A549 (cell line): ENCODE data around the gene IGFL4. TPM values are rescaled to one million over a fixed set of nuclear protein-coding genes. Genes with fewer than 3 reads are reported as not detected.
A peak's percentile ranks its signal among the peaks of the same experiment; 100 is the strongest.

Experiments
- ATAC-seq, 2 experiments: fragments of 200-7000 bp in 1 of 2; fragments of >200 bp in 1 of 2; cut with Nextera tagmentation in 1 of 2; cut with Tn5 transposase in 1 of 2; 3 replicates each; pipeline versions ENCODE4 v1.8.0 to v1.9.1; 2018 to 2020; ENCODE audit warnings: mild to moderate bottlenecking in 1 of 2, moderate library complexity in 1 of 2
- CTCF ChIA-PET: fragments of 300-600 bp; sonication (Branson Sonifier 250); formaldehyde crosslinking; extraction: SDS; loops from one replicate; lab custom pipeline; 2021; ENCODE audit warnings: antibody characterized with exemption, inconsistent platforms; lab: Yijun Ruan, JAX
- POLR2A ChIA-PET: fragments of 350-600 bp; formaldehyde crosslinking; extraction: SDS; loops from one replicate; lab custom pipeline; 2021; ENCODE audit warnings: antibody characterized with exemption, inconsistent platforms; lab: Yijun Ruan, JAX
- DNase-seq, 2 experiments: peaks; one replicate each; pipeline versions ENCODE4 v3.0.0 to v3.0.0-alpha.2; 2011 to 2016; ENCODE audit warnings: low read depth in 1 of 2, low spot score in 1 of 2
- FAIRE-seq: peaks from 2 replicates; lab custom pipeline; 2011; peaks lifted over from hg19 to GRCh38; lab: Jason Lieb, UNC
- H3K27ac ChIP-seq, 2 experiments: fragments of >200 bp; sonication (Bioruptor Twin); formaldehyde crosslinking; 3 replicates each; pipeline ENCODE4 v1.5.1; 2016 to 2017
- H3K4me1 ChIP-seq: fragments of >200 bp; sonication (Bioruptor Twin); formaldehyde crosslinking; 3 replicates; pipeline ENCODE4 v1.6.1; 2016
- H3K4me2 ChIP-seq: fragments of >200 bp; sonication (Bioruptor Twin); formaldehyde crosslinking; 3 replicates; pipeline ENCODE4 v1.6.1; 2016
- H3K4me3 ChIP-seq: fragments of >200 bp; sonication (Bioruptor Twin); formaldehyde crosslinking; 3 replicates; pipeline ENCODE4 v1.5.1; 2016
- H3K9me3 ChIP-seq: fragments of >200 bp; sonication (Bioruptor Twin); formaldehyde crosslinking; 3 replicates; pipeline ENCODE4 v1.6.1; 2016
- CBX8 ChIP-seq: fragments of 200-600 bp; sonication (generic); IDR thresholded peaks from 2 replicates; pipeline ENCODE4 v1.6.1; 2016
- CHD4 ChIP-seq: fragments of 200-600 bp; sonication (generic); IDR thresholded peaks from 2 replicates; pipeline ENCODE4 v1.6.1; 2016; ENCODE audit warnings: antibody characterized with exemption, mild to moderate bottlenecking, borderline replicate concordance
- EHMT2 ChIP-seq: fragments of 200-600 bp; sonication (generic); IDR thresholded peaks from 2 replicates; pipeline ENCODE4 v1.6.1; 2016; ENCODE audit warnings: antibody characterized with exemption, low read depth, mild to moderate bottlenecking, moderate library complexity
- ESRRA ChIP-seq: fragments of 150-350 bp; IDR thresholded peaks from 2 replicates; pipeline ENCODE4 v1.6.1; 2014; ENCODE audit warnings: mild to moderate bottlenecking, low read length, borderline replicate concordance
- FOSL2 ChIP-seq, 2 experiments: fragments of 450-650 bp in 1 of 2; fragments of >200 bp in 1 of 2; sonication (Bioruptor Twin) in 1 of 2; formaldehyde crosslinking; IDR thresholded peaks; 2 replicates each; pipeline versions ENCODE4 v1.5.0 to v1.6.1; 2016 to 2020; ENCODE audit warnings: mild to moderate bottlenecking in 1 of 2, moderate library complexity in 1 of 2
- FOXS1 ChIP-seq: fragments of 250-450 bp; sonication (Bioruptor Pico); IDR thresholded peaks from 2 replicates; pipeline ENCODE4 v1.5.0; 2020; ENCODE audit warnings: mild to moderate bottlenecking, moderate library complexity
- GATA3 ChIP-seq: IDR thresholded peaks from 2 replicates; pipeline ENCODE4 v1.6.1; 2012; ENCODE audit warnings: borderline replicate concordance
- HOXA7 ChIP-seq: fragments of 250-450 bp; sonication (Bioruptor Pico); IDR thresholded peaks from 2 replicates; pipeline ENCODE4 v1.5.0; 2020; ENCODE audit warnings: mild to moderate bottlenecking, moderate library complexity
- JUNB ChIP-seq: fragments of >200 bp; sonication (Bioruptor Twin); formaldehyde crosslinking; IDR thresholded peaks from 2 replicates; pipeline ENCODE4 v1.6.1; 2016
- KDM1A ChIP-seq: fragments of 200-600 bp; sonication (generic); IDR thresholded peaks from 2 replicates; pipeline ENCODE4 v1.6.1; 2016; ENCODE audit warnings: low read depth, mild to moderate bottlenecking
- MYC ChIP-seq: IDR thresholded peaks from 2 replicates; pipeline ENCODE4 v1.6.1; 2012; ENCODE audit warnings: mild to moderate bottlenecking, inconsistent platforms, low read length, improper control_type of control experiment, borderline replicate concordance
- NPAS2 ChIP-seq: fragments of 250-450 bp; sonication (Bioruptor Pico); IDR thresholded peaks from 2 replicates; pipeline ENCODE4 v1.8.0; 2022; ENCODE audit warnings: mild to moderate bottlenecking, moderate library complexity, borderline replicate concordance
- NR3C1 ChIP-seq: fragments of >200 bp; sonication (Bioruptor Twin); formaldehyde crosslinking; IDR thresholded peaks from 3 replicates; pipeline ENCODE4 v1.6.1; 2017
- RFX5 ChIP-seq: fragments of 450-650 bp; IDR thresholded peaks from 2 replicates; pipeline ENCODE4 v1.7.1; 2014; ENCODE audit warnings: antibody characterized with exemption, mild to moderate bottlenecking, moderate library complexity
- RNF2 ChIP-seq: fragments of 200-600 bp; sonication (generic); IDR thresholded peaks from 2 replicates; pipeline ENCODE4 v1.6.1; 2016; ENCODE audit warnings: low read depth, mild to moderate bottlenecking, antibody characterized with exemption, moderate library complexity, borderline replicate concordance
- SMC3 ChIP-seq: fragments of >200 bp; sonication (Bioruptor Twin); formaldehyde crosslinking; IDR thresholded peaks from 3 replicates; pipeline ENCODE4 v1.6.1; 2018; ENCODE audit warnings: inconsistent platforms
- ZC3H11A ChIP-seq: fragments of 450-650 bp; IDR thresholded peaks from 2 replicates; pipeline ENCODE4 v1.6.1; 2014; ENCODE audit warnings: antibody characterized with exemption, mild to moderate bottlenecking
- ZSCAN20 ChIP-seq: fragments of 250-450 bp; sonication (Bioruptor Pico); IDR thresholded peaks from 2 replicates; pipeline ENCODE4 v1.8.0; 2022; ENCODE audit warnings: mild to moderate bottlenecking, moderate library complexity
- WGBS: methylation state at CpG from one replicate; pipeline ENCODE4 v1.1.6; 2017; ENCODE audit errors: missing lambda C conversion rate; 5-methylcytosine and 5-hydroxymethylcytosine counted together
- polyA plus RNA-seq, 4 experiments: library from polyadenylated mRNA; depleted of rRNA in 3 of 4; stranded (reverse); fragments of >200 nt; fragmentation: RNase III in 1 of 4; extraction: RNeasy Plus Mini Kit Qiagen cat#74134 plus additional on column Dnase treatment in 1 of 4; gene quantifications; 2 replicates in 3 of 4; 3 replicates in 1 of 4; pipeline ENCODE4 v1.2.3, GENCODE V29; 2011 to 2017
- TF ChIP-seq, protein P1 (sequence below): fragments of >200 bp; sonication (Bioruptor Twin); formaldehyde crosslinking; IDR thresholded peaks from 3 replicates; pipeline ENCODE4 v1.6.1; 2016
- TF ChIP-seq, protein P2 (sequence below): IDR thresholded peaks from 2 replicates; pipeline ENCODE4 v1.6.1; 2012; ENCODE audit warnings: low read depth, borderline replicate concordance
- TF ChIP-seq, protein P3 (sequence below): fragments of 150-350 bp; IDR thresholded peaks from 2 replicates; pipeline ENCODE4 v1.6.1; 2014; ENCODE audit warnings: low read depth, mild to moderate bottlenecking, low read length
- TF ChIP-seq, protein P4 (sequence below): fragments of 250-450 bp; sonication (Bioruptor Pico); IDR thresholded peaks from 2 replicates; pipeline ENCODE4 v1.5.0; 2020; ENCODE audit warnings: low read depth, mild to moderate bottlenecking, moderate library complexity
- TF ChIP-seq, protein P5 (sequence below): fragments of 450-650 bp; IDR thresholded peaks from 2 replicates; pipeline ENCODE4 v1.6.1; 2014; ENCODE audit warnings: antibody characterized with exemption
- TF ChIP-seq, protein P6 (sequence below): fragments of >200 bp; sonication (Bioruptor Twin); formaldehyde crosslinking; IDR thresholded peaks from 3 replicates; pipeline ENCODE4 v1.5.1; 2016

Gene IGFL4
- polyA plus RNA-seq, 2 of the 4 experiments (the other 2 are of a cell fraction) = 1.7 to 3.1 TPM

DNA sequence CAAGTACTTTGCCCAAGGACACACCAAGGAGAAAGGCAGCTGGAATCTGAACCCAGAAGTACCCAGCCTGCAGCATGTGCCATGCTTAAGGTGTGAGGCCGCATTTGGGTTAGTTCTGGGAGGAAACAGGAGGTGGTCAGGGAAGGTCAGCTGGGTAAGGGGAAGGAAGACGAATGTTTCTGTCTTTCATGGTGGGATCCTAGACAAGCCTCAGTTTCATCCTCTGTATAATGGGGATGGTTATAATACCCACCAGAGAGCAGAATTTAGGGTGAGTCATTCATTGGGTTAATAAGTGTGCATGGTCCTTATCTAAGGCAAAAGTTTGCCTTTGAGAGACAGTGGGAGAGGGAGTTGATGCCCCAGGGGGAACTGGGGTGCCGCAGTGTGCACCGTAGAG lies 42.0 kb downstream of the IGFL4 start:
- ATAC-seq = no peak
- no peak for FAIRE-seq
- ChIA-PET POLR2A (no interaction called here), CTCF (interaction anchor here (0.5 to 7.2 kb wide), 6 partner anchors 9 to 266 kb away, joined by 3 to 67 read pairs (median 4); no protein-coding TSS in a partner anchor)
- Histone ChIP-seq H3K4me2 (no peak overlapping the region), H3K9me3 (no peaks in the 10 kb centered on the region), H3K4me3 (no peak overlapping the region), H3K4me1 (peaks cover 5% of the 10 kb centered on the region), H3K27ac (no peak overlapping the region)
- DNase-seq = no peak
- 97% methylated on average over 4 of the region's 4 CpGs for WGBS
- TF ChIP-seq, protein P1, sequence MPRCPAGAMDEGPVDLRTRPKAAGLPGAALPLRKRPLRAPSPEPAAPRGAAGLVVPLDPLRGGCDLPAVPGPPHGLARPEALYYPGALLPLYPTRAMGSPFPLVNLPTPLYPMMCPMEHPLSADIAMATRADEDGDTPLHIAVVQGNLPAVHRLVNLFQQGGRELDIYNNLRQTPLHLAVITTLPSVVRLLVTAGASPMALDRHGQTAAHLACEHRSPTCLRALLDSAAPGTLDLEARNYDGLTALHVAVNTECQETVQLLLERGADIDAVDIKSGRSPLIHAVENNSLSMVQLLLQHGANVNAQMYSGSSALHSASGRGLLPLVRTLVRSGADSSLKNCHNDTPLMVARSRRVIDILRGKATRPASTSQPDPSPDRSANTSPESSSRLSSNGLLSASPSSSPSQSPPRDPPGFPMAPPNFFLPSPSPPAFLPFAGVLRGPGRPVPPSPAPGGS = no peak
- TF ChIP-seq KDM1A (0 out of 2 replicates have a peak, but pooled peaks have one; percentile 60), ZC3H11A (no peak), EHMT2 (no peak)

DNA sequence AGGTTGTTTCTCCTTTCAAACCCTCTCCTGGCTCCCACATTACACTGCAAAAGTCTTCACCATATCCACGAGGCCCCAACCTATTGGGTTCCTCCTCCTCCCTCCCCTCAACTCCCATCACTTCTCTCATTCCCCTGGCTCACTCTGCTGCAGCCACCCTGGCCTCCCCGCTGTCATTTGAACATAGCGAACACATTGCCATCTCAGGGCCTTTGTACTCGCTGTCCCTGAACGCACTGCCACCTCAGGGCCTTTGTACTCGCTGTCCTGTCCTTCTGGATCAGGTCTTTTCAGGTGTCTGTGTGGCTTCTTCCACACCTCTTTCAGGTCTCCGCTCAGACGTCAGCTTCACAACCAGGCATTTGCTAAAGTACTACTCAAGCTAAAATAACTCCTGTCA lies 43.9 kb downstream of the IGFL4 start:
- no peak overlapping the region for H3K4me3 ChIP-seq
- TF ChIP-seq CBX8 = no peak
- TF ChIP-seq, protein P2, sequence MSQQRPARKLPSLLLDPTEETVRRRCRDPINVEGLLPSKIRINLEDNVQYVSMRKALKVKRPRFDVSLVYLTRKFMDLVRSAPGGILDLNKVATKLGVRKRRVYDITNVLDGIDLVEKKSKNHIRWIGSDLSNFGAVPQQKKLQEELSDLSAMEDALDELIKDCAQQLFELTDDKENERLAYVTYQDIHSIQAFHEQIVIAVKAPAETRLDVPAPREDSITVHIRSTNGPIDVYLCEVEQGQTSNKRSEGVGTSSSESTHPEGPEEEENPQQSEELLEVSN = no peak
- TF ChIP-seq HOXA7 (CRISPR knock-in tag) = no peak
- no peak for TF ChIP-seq GATA3
- TF ChIP-seq NPAS2 (CRISPR knock-in tag) = no peak
- TF ChIP-seq, all 56 proteins: peak for 0
- CTCF ChIA-PET = interaction anchor here (0.7 to 7.2 kb wide), 11 partner anchors 9 to 171 kb away, joined by 3 to 67 read pairs (median 6); no protein-coding TSS in a partner anchor
- FAIRE-seq (no peak), ATAC-seq (no peak), DNase-seq (no peak)
- Histone ChIP-seq H3K9me3 (no peaks in the 10 kb centered on the region), H3K27ac (no peak overlapping the region), H3K4me1 (peaks cover 5% of the 10 kb centered on the region), H3K4me2 (no peak overlapping the region)
- POLR2A ChIA-PET = interaction anchor here (0.6 kb wide), 1 partner anchor 10 kb away, joined by 4 read pairs; no protein-coding TSS in a partner anchor
- WGBS = 78% methylated on average over 8 of the region's 8 CpGs

DNA sequence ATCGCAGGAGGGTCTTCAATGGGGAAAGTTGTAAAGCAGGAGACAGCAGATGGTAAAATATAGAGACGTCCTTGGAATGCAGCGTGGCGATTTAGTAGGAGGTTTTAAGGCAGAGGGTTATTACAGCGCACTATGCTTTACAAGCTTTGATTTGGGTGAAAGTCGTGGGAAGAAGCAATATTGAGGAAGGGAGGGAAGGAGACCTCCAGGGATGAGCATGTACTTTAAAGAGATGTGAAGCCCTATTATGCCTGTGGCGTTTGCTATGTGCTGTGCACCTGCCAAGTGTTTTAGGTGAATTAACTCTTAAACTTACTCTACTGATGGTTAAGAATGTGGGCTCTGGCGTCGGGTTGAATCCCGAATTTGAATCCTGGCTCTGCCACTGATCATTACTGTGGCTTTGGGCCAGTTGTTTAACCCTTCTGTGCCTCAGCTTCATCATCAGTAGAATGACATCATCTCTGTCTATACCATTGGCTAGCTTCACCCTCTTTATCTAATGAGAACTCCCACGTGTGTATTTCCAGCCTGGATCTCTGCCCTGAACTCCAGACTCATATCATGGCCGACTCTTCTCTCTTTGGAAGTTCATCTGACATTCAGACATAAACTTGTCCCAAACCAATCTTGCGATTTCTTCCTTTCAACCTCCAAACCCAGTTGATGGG lies 45.0 kb downstream of the IGFL4 start:
- H3K4me1 ChIP-seq = peaks cover 5% of the 10 kb centered on the region
- TF ChIP-seq SMC3 (no peak), RFX5 (no peak), FOSL2 (IDR thresholded peaks at IDR 0.05) (no peak), FOSL2 (CRISPR knock-in tag; IDR thresholded peaks at IDR 0.05) (no peak), NPAS2 (CRISPR knock-in tag) (no peak), RNF2 (no peak), ESRRA (no peak), MYC (no peak), FOXS1 (CRISPR knock-in tag) (no peak), JUNB (no peak), HOXA7 (CRISPR knock-in tag) (no peak), NR3C1 (no peak), ZSCAN20 (CRISPR knock-in tag) (no peak), CHD4 (no peak)
- TF ChIP-seq, protein P3, sequence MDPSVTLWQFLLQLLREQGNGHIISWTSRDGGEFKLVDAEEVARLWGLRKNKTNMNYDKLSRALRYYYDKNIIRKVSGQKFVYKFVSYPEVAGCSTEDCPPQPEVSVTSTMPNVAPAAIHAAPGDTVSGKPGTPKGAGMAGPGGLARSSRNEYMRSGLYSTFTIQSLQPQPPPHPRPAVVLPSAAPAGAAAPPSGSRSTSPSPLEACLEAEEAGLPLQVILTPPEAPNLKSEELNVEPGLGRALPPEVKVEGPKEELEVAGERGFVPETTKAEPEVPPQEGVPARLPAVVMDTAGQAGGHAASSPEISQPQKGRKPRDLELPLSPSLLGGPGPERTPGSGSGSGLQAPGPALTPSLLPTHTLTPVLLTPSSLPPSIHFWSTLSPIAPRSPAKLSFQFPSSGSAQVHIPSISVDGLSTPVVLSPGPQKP = no peak
- TF ChIP-seq, protein P4, sequence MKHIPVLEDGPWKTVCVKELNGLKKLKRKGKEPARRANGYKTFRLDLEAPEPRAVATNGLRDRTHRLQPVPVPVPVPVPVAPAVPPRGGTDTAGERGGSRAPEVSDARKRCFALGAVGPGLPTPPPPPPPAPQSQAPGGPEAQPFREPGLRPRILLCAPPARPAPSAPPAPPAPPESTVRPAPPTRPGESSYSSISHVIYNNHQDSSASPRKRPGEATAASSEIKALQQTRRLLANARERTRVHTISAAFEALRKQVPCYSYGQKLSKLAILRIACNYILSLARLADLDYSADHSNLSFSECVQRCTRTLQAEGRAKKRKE = no peak
- TF ChIP-seq, protein P5, sequence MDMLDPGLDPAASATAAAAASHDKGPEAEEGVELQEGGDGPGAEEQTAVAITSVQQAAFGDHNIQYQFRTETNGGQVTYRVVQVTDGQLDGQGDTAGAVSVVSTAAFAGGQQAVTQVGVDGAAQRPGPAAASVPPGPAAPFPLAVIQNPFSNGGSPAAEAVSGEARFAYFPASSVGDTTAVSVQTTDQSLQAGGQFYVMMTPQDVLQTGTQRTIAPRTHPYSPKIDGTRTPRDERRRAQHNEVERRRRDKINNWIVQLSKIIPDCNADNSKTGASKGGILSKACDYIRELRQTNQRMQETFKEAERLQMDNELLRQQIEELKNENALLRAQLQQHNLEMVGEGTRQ = no peak
- TF ChIP-seq, protein P6, sequence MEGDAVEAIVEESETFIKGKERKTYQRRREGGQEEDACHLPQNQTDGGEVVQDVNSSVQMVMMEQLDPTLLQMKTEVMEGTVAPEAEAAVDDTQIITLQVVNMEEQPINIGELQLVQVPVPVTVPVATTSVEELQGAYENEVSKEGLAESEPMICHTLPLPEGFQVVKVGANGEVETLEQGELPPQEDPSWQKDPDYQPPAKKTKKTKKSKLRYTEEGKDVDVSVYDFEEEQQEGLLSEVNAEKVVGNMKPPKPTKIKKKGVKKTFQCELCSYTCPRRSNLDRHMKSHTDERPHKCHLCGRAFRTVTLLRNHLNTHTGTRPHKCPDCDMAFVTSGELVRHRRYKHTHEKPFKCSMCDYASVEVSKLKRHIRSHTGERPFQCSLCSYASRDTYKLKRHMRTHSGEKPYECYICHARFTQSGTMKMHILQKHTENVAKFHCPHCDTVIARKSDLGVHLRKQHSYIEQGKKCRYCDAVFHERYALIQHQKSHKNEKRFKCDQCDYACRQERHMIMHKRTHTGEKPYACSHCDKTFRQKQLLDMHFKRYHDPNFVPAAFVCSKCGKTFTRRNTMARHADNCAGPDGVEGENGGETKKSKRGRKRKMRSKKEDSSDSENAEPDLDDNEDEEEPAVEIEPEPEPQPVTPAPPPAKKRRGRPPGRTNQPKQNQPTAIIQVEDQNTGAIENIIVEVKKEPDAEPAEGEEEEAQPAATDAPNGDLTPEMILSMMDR = no peak
- TF ChIP-seq, all 56 proteins: peak for 0
- peak overlapping the region; percentile 87 for H3K4me2 ChIP-seq
- POLR2A ChIA-PET = interaction anchor here (0.6 to 1.6 kb wide), 13 partner anchors 11 to 213 kb away, joined by 3 to 8 read pairs (median 4); partner anchors contain the start of genes DMPK, IRF2BP1 and MYPOP
- no peaks in the 10 kb centered on the region for H3K9me3 ChIP-seq
- no peak for DNase-seq
- CTCF ChIA-PET = interaction anchor here (0.7 to 7.2 kb wide), 20 partner anchors 10 to 533 kb away, joined by 3 to 67 read pairs (median 5); partner anchors contain the start of gene MYPOP
- FAIRE-seq = no peak
- peak overlapping the region; percentile 57 for H3K4me3 ChIP-seq
- 26% methylated on average over 13 of the region's 13 CpGs for WGBS
- peak in 1 of 2 experiments; percentile 4; a peak in 1 of 6 replicates for ATAC-seq
- H3K27ac ChIP-seq = peak overlapping the region; percentile 70 to 88
